CD4-positive, alpha-beta T cell treated with Interleukin-1 beta for 1 hour (primary cell): ENCODE measurements around the gene CLCC1.
"Not testable (repeated sequence)": the region's sequence is repeated elsewhere in the genome, so short reads cannot be mapped to it uniquely, and the experiment has no call there.

Source experiments
- DNase-seq, 2 donors: peaks; one replicate each; pipeline ENCODE4 v3.0.0-alpha.2; 2020 to 2022

CLCC1 gene, protein sequence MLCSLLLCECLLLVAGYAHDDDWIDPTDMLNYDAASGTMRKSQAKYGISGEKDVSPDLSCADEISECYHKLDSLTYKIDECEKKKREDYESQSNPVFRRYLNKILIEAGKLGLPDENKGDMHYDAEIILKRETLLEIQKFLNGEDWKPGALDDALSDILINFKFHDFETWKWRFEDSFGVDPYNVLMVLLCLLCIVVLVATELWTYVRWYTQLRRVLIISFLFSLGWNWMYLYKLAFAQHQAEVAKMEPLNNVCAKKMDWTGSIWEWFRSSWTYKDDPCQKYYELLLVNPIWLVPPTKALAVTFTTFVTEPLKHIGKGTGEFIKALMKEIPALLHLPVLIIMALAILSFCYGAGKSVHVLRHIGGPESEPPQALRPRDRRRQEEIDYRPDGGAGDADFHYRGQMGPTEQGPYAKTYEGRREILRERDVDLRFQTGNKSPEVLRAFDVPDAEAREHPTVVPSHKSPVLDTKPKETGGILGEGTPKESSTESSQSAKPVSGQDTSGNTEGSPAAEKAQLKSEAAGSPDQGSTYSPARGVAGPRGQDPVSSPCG

DNA sequence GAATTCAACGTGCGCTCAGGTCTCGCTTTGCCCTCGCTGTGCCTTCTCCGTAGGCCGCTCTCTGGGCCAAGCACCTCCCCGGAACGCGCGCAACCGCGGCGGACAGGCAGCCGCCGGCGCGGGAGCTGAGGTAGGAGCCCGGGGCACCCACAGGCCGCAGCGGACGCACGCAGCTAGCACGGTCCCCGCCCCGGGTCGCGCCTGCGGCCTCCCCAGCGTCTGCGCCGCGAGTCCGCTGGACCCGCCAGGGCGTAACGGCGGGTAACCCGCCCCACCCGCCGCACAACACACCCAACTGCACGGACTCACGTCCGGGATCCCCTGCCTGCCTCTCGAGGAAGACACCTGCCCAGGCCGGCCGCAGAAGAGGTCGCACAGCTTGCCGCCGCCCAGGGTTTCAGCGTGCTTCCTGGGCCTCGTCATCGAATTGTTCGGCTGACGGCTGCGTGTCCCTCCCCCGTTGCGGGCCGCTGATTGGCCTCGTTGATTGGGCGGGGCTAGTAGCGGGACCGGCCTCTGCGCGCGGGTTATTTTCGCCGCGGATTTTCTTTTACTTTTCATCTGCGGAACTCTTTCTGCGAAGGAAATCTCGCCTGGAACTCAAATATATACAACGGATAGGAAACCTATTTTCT lies at the start of gene CLCC1:
CLCC1 (minus strand) TSS at position 433 of the 635 bp plus-strand sequence. CDS start 13,047 bp downstream, outside the sequence.
- peak; percentile 93 for DNase-seq

DNA sequence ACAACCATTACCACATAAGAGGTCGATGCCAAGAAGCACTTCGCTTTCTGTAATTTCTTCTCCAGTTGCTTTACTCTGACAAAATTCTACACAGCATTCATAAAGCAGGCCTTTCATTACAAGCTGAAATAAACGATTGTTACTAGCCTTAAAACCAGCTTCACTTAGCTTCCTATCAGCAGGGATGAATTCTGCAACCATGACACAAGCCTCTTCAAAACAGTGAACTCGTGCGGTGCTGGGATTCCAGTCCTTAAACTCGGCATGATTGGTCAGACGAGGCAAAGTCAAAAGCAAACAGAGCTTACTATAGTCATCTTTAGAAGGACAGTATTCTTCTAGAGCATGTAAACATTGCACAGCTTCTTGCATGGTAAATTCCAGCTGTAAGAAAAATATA lies 48.1 kb upstream of the CLCC1 start:
- DNase-seq = no peak

DNA sequence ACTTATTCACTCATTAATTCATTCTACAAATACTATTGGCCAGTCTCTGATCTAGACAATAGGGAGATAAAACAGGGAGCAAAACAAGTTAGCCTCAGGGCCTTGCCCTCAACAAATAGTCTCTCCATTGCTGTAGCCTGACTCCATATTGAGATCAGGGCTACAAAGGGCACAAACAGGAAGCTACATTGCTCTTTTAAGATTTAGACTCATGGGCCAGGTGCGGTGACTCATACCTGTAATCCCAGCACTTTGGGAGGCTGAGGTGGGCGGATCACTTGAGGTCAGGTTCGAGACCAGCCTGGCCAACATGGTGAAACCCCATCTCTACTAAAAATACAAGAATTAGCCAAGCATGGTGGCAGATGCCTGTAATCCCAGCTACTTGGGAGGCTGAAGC lies 33.3 kb upstream of the CLCC1 start:
- not testable (repeated sequence) for DNase-seq

DNA sequence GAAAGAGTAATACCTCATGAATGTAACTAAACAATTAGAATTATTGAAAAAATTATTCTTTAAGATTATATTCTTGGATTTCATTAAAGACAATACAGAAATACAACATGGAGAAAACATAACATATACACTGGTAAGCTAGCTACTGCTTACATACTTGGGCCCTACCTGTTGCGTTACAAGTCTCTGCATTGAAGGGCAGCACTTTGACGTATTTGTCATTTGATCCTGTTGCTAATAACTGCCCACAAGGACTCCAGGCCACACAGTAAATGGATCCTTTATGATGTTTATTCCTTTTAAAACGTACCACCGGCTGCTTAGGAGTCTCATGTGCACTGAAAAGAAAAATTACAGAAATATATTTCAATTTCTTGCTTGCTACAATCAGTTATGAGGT lies 19.8 kb upstream of the CLCC1 start:
- DNase-seq = no peak

DNA sequence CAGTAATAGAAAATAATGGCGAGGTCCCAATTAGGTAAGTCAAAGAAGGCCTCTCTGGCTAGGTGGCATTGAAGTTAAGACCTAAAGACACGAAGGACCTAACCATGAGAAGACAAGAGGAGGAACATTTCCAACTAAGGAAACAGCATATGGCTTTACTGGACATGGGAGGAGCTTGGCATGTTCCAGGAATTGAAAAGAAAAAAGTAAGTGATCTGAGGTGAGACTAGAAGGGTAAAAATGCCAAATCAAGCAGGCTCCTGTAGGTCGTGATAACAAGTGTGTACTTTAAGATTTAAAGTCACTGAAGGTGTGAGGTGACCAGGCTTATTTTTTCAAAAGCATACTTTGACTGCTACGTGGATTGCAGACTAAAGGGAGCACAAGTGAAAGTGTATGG lies 13.4 kb upstream of the CLCC1 start:
- DNase-seq = no peak

DNA sequence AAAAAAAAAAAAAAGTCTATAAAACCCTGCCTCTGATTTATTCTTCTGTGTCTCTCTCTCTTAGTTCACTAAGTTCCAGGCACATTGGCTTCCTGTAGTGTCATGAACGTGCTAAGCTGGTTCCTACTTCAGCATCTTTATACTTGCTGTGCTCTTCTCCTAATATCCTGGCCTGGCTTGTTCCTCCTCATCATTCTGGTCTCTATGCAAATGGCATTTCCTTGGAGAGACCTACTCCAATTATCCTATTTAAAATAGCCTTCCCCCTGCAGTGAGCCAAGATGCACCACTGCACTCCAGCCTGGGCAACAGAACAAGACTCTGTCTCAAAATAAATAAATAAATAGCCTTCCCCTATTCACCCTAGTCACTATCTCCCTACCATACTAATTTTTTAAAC lies 9.7 kb upstream of the CLCC1 start:
- no peak for DNase-seq

DNA sequence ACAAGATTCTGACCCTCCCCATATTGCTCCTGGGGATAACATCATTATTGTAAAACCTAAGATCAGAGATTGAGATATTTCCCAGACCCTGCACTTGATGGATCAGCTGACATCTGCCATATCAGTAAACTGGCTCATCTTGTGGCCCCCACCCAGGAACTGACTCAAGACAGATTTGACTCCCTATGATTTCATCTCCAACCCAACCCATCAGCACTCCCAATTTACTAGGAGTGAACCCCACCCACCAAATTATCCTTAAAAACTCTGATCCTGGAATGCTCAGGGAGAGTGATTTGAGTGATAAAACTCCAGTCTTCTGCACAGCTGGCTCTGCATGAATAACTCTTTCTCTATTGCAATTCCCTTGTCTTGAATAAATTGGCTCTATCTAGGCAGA lies 6.1 kb upstream of the CLCC1 start:
- DNase-seq = no peak

DNA sequence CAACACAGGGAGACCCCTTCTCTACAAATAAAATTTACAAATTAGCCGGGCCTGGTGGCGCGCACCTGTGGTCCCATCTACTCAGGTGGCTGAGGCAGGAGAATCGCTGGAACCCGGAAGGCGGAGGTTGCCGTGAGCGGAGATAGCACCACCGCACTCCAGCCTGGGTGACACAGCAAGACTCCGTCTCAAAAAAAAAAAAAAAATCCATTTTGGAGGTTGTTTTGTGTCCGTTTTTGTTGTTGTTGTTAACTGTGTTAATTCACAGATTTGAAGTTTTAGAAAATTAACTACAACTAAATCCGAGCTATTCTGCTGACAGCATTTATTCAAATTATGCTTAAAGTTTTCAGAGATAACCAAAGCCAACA lies 618 bp downstream of the CLCC1 start:
- DNase-seq = peak; percentile 28

DNA sequence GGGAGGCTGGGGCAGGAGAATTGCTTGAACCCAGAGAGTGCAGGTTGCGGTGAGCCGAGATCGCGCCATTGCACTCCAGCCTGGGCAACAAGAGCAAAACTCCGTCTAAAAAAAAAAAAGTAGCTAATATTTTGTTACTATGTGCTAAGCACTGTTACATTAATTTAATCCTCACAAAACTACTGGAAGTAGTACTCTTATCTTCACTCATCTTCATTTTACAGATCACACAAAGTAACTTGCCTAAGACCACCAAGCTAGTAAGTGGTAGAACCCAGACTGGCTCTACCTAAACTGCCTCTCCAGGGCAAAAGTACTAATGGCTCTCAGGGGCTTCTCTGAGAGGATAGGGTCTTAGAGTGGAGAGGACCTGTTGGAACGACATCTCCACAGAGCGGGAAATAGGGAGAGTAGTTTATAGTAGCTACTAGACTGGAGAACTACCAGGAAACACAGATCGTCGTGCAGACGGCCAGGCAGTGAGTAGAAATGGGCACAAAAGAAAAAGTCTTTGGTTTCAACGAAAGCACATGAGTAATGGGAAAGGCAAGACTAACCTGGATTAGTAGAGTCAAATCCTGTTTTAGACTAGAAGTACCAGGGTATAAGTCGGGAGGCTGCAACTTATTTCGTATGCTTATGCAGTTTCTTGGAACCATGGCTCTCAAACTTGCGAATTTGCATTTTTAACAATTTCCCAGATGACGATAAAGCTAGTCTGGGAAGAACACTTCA lies 1.4 kb downstream of the CLCC1 start:
- DNase-seq = no peak

DNA sequence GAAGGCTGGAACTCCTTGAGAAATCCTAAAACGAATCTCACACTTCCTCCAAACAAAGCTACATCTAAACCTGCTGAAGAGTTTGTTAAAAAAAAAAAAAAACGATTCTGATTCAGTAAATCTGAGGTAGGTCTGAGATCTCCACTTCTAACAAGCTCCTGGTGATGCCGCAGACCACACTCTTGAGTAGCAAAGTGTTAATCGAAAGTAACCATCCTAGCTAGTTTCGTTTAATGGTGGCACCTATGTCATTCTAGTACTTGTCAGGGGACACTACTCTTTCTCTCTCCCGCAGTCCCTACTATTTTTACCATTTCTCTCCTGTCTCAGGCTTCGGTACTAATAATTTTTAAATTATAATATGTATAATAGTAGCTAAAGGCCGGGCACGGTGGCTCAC lies 2.1 kb downstream of the CLCC1 start:
- DNase-seq = peak in 1 of 2 donors; percentile 47

DNA sequence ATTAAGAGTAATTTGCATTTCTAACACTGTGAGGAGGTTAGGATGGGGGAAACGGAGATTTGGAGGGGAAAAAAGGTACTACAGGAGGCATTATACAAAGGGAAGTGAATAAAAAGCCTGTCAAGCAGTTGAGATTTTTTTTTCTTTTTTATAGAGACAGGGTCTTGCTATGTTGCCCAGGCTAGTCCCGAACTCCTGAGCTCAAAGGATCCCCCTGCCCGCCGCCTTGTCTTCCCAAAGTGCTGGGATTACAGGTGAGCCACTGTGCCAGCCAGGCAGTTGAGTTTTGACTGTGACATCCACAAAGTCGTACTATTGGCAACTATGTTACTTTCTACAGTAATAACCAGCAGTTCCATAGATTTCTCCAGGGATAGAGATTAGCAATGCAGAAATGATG lies 2.6 kb downstream of the CLCC1 start:
- no peak for DNase-seq

DNA sequence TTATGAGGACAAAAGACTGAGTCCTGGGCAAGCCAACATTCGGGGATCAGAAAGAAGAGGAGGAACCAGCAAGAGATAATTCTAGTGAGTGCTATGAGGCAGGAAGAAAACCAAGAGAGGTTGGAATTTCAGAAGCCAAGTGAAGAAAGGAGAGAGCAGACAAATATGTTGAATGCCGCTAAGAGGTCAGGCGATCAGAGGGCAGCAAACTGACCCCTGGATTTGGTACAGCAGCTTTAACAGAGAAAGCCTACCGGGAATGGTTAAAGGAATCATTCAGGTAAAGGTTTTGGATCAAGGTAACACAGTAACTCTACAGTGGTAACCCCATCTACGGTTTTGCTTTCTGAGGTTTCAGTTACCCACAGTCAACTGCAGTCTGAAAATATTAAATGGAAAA lies 5.4 kb downstream of the CLCC1 start:
- no peak for DNase-seq

DNA sequence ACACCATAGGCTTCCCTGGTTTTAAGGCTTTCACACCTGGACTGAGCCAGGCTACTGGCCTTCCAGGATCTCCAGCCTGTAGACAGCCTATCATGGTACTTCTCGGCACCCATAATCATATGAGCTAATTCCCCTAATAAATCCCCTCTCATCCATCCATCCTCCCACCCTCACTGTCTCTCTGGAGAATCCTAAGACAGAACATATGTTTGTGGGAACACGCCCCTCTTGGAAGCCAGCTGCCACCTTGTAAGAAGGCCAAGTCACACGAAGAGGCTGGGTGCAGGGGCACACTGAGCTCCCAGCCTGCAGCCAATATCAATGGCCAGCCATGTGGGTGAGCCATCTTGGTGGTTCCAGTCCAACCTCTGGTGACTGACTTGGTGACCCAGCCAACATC lies 7.4 kb downstream of the CLCC1 start:
- DNase-seq = no peak

DNA sequence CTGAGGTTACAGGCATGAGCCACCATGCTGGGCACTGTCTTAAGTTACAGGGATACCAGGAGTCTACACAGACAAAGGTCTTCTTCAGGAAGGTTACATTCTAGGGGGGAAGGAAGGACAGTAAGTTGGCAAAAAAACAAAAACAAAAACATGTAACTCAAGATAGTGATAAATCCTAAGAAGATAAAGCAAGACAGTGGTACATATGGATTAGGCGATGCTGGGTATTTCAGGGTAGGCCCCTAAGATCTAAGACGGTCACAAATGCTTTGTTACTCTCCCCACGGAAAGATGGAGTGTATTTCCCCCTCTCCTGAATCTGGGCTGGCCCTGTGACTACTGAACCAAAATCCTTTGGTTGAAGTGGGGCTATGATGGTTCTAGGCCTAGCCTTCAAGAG lies 8.2 kb downstream of the CLCC1 start:
- DNase-seq = no peak

DNA sequence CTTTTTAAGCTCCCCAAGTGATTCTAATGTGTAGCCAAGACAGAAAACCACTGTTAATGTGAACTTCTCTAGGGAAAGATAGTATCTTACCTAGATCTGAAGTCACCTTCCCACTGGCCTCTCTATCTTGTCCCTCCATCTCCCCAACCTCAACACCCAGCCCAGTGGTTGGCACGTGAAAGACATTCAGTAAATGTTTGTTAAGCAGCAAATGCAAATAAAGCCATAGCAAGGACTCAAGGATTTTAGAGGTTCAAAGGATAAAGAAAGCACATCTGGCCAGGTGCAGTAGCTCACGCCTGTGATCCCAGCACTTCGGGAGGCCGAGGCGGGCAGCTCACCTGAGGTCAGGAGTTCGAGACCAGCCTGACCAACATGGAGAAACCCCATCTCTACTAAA lies 9.8 kb downstream of the CLCC1 start:
- no peak for DNase-seq

DNA sequence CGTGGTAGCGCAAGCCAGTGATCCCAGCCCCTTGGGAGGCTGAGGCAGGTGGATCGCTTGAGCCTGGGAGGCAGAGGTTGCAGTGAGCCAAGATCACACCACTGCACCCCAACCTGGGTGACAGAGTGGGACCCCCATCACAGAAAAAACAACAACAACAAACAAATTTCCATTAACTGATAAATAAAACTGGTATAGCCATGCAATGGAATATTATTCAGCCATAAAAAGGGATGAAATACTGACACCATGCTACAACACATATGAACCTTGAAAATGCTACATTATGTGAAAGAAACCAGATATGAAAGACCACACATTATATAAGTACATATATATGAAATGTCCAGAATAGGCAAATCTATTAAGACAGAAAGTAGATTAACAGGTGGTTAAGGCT lies 12.0 kb downstream of the CLCC1 start:
- no peak for DNase-seq

DNA sequence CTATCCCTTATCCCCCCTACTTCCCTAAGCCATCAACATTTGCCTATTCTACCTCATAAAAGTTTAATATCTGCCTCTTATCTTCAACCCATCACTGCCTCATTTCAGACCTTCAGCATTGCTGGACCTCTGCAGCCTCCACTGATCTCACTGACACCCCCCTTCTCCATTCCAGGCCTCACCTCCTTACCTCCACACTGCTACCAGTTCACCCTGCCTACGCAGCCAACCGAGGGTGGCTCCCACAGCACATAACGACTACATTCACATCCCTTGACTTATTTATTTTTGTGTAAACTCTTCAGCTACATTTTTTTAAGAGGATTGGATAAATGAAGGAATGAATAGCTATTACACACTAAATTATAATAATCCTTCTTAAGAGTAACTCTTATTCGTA lies 14.2 kb downstream of the CLCC1 start:
- no peak for DNase-seq

DNA sequence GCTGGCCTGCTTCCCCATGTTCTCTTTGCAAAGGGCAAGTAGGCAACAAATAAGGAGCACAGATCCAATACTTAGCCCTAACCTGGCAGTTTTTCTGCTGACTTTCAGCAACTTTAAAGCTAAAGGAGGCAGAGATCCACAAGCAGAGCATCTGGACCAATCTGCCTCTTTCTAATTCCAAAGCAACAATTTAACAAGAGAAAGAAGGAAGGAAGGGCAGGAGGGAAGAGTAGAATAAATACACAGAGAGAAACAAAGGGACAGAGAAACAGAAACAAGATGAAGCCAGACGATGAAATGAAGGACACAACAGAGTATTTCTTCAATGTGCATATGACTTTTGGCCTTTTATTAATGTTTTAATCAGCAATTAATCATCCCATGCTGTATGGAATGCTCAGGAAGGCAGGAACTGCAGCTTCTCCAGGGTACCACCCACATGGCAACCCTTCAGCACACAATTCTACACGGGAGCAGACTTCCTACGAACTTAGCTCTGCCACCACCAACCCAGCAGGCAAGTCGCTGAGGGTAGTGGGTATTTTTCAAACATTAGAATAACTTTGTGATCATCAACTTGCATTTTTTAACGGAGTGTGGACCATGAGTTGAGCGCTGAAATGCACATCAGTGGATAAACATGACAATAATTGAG lies 15.3 kb downstream of the CLCC1 start:
- DNase-seq = no peak

DNA sequence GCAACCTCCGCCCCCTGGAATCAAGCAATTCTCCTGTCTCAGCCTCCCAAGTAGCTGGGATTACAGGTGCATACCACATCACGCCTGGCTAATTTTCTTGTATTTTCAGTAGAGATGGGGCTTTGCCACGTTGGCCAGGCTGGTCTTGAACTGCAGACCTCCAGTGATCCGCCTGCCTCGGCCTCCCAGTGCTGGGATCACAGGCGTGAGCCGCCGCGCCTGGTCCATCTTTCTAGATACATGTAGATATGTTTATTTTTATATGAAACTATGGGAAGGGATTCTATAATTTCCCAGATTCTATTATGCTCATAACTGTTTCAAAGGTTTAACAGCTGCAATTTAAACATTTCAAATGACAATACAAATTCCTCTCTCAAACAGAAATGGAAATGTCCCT lies 27.1 kb downstream of the CLCC1 start:
- no peak for DNase-seq

DNA sequence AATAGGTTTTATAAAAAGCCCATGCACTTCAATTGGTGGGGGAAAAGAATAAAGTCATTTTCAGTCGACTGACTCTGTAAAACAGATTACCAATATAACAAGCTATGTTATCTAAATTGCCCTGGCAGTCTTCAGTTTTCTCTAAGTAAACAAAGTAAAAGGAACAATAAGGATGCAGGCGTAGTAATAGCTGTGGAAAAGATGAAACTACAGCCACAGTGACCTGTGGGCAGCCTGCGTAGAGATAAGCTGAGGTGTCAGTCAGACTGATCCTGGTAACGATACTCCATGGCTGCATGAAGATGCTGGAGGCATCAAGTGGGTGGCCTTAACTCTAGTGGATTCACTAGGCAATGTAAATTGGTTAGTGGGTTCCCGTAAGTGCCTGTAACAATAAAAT lies 29.3 kb downstream of the CLCC1 start:
- no peak for DNase-seq

DNA sequence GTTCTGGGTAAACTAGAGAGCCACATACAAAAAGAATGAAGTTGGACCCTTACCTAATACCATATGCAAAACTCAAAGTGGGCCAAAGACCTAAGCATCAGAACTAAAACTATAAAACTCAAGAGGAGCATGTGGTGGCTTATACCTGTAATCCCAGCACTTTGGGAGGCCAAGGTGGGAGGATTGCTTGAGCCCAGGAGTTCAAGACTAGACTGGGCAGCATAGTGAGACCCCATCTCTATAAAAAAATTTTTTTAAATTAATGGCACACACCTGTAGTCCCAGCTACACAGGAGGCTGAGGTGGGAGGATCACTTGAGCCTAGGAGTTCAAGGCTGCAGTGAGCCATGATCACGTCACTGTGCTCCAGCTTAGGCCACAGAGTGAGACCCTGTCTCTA lies 35.7 kb downstream of the CLCC1 start:
- not testable (repeated sequence) for DNase-seq

DNA sequence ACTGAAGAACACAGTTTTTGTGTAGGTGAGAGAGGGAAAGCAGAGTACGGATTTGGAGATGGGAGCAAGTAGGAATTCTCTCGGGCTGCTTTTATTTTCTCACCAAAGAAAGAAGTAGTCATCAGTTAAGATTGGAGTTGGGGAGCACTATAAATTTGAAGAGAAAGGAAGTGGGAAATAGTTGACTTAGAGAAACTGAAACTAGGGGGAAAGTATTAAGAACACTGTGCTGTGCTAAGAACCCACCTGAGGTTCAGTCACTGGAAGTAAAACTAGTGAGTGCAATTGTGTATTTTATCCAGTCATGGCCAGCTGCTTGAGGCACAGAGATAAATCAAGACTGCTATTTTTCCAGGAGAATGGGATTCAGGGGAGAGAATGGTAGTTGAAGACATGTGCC lies 37.4 kb downstream of the CLCC1 start:
- no peak for DNase-seq

DNA sequence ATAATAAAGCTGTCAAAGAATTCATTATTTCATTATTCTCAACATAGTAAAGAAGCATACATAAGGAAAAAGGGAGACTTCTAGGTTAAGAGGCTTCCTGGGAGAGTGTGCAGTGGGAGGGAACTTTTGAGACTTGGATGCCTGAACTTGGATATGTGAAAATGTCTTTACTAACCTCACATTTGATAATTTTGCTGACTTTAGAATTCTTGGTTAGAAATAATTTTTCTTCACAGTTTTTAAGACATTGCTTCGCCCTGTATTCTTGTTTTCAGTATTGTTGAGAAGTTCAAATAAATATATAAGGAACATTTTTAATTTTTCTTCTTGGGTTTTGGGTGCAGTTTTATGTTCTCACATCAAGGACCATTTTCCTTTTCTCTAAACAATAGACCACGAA lies 46.5 kb downstream of the CLCC1 start:
- DNase-seq = no peak
